ENCODE data around the gene C12orf75.
"Not testable (repeated sequence)": the region's sequence is repeated elsewhere in the genome, so short reads cannot be mapped to it uniquely, and the experiment has no call there.

C12orf75 gene

GRCh38 chr12:105330283-105330930 lies at the start of gene C12orf75:
Gene C12orf75 (plus strand): TSS chr12:105330691. CDS start chr12:105330892, 201 bp downstream.
- no peak for DNase-seq

- no peak for DNase-seq
Observed at GRCh38 chr12:105280966-105281693, 49.4 kb upstream of the C12orf75 start.

- no peak for DNase-seq
Observed at GRCh38 chr12:105281694-105282049, 48.8 kb upstream of the C12orf75 start.

GRCh38 chr12:105285378-105285777 lies 45.1 kb upstream of the C12orf75 start:
- no peak for DNase-seq

- DNase-seq, result no peak
Observed at GRCh38 chr12:105287408-105287807, 43.1 kb upstream of the C12orf75 start.

GRCh38 chr12:105288311-105288996 lies 42.0 kb upstream of the C12orf75 start:
- DNase-seq, result no peak

- DNase-seq, result no peak
Observed at GRCh38 chr12:105289114-105289904, 41.2 kb upstream of the C12orf75 start.

- DNase-seq, result no peak
Observed at GRCh38 chr12:105291531-105291930, 39.0 kb upstream of the C12orf75 start.

GRCh38 chr12:105292705-105293104 lies 37.8 kb upstream of the C12orf75 start:
- no peak for DNase-seq

GRCh38 chr12:105293187-105293586 lies 37.3 kb upstream of the C12orf75 start:
- no peak for DNase-seq

GRCh38 chr12:105294161-105294560 lies 36.3 kb upstream of the C12orf75 start:
- DNase-seq, result no peak

GRCh38 chr12:105294886-105295479 lies 35.5 kb upstream of the C12orf75 start:
- no peak for DNase-seq

GRCh38 chr12:105296116-105297089 lies 34.1 kb upstream of the C12orf75 start:
- DNase-seq, result no peak

GRCh38 chr12:105300883-105301282 lies 29.6 kb upstream of the C12orf75 start:
- no peak for DNase-seq

- no peak for DNase-seq
Observed at GRCh38 chr12:105301696-105302095, 28.8 kb upstream of the C12orf75 start.

GRCh38 chr12:105302986-105303385 lies 27.5 kb upstream of the C12orf75 start:
- not testable (repeated sequence) for DNase-seq

- DNase-seq, result not testable (repeated sequence)
Observed at GRCh38 chr12:105304626-105305025, 25.9 kb upstream of the C12orf75 start.

- DNase-seq, result not testable (repeated sequence)
Observed at GRCh38 chr12:105307601-105308314, 22.7 kb upstream of the C12orf75 start.

GRCh38 chr12:105308839-105309238 lies 21.7 kb upstream of the C12orf75 start:
- not testable (repeated sequence) for DNase-seq

- DNase-seq, result not testable (repeated sequence)
Observed at GRCh38 chr12:105309384-105309783, 21.1 kb upstream of the C12orf75 start.

Data from GF-D8 (cell line).